ENCODE results near the gene SLAIN1.

GRCh38 chr13:77717508-77717907 is 20.0 kb downstream of the SLAIN1 start:
- no peak for TF ChIP-seq POLR2A (IDR thresholded peaks at IDR 0.05; ENCODE audit: low read depth, low read length)
- no peak for TF ChIP-seq TAF1 (IDR thresholded peaks at IDR 0.05; ENCODE audit: borderline replicate concordance, low read depth, low read length)
- TF ChIP-seq POLR2AphosphoS5 (IDR thresholded peaks at IDR 0.05; ENCODE audit: low read depth, low read length) = no peak

Measured in GM12892 (cell line).